ENCODE measurements around the gene RP2. TPM values are rescaled to one million over a fixed set of nuclear protein-coding genes. Genes with fewer than 3 reads are reported as not detected.
A peak's percentile ranks its signal among the peaks of the same experiment; 100 is the strongest.

RP2 gene
- total and polyA plus RNA-seq, 2 experiments from 2014 or later: 13.5 to 23.5 TPM

DNA sequence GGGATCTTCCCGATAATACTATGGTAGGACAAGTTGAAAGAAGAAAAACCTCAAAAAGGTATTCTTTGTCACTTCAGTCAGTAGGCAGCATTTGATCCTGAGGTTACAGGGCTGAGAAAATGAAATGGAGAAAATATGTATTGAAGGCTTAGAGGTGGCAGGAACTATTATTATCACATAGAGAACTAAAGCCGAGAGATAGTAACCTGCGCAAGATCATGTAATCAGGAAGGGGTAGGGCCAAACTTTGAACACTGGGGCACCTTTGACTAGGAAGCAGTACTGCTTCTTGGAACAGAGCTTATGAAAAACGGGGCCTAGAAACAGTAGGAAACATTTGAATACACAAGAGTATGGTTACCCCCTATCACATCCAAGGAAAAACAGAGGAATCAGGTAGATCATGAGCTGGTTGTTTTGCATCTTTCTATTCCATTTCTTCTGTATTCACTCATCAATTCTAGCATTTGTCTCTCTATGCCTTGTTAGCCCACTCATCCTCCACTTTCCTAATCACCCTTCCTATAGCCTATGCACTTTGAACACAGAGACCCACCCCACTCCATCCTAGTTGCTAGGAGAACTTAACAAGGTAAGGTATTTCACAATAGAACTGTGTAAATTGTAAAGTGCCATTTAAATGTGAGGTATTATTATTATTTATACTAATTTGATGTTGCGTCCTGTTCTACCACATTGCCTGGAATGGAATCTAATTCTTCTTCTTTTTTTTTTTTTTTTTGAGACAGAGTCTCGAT is 43.3 kb upstream of the RP2 start:
- Histone ChIP-seq H3K9ac (no peak overlapping the region), H3F3A (ENCODE audit: insufficient read depth) (peaks cover 36% of the 10 kb centered on the region), H3K9me2 (ENCODE audit: insufficient read depth) (no peaks in the 10 kb centered on the region), H3K27me3 (replicated peaks; ENCODE audit: insufficient read depth) (no peaks in the 10 kb centered on the region), H3K4me3 (no peak overlapping the region), H3K4me1 (ENCODE audit: insufficient read depth) (peaks cover 33% of the 10 kb centered on the region), H3K36me3 (ENCODE audit: low read depth) (no peaks in the 10 kb centered on the region), H3K27ac (peak overlapping the region; percentile 68; the same call in 1 of the 2 replicates), H4K20me1 (ENCODE audit: insufficient read depth) (no peaks in the 10 kb centered on the region), H3K4me2 (ENCODE audit: unreplicated experiment) (no peak overlapping the region), H3K79me2 (ENCODE audit: insufficient read depth) (no peaks in the 10 kb centered on the region), H3K9me3 (ENCODE audit: low read depth) (no peaks in the 10 kb centered on the region), H2AFZ (no peak overlapping the region)
- no peak for DNase-seq
- no peak for TF ChIP-seq EZH2 (IDR thresholded peaks at IDR 0.05; ENCODE audit: insufficient read depth, poor library complexity, severe bottlenecking)
- no peak for TF ChIP-seq EZH2phosphoT487 (IDR thresholded peaks at IDR 0.05; ENCODE audit: insufficient read depth, low read depth)
- 98% methylated on average over 5 to 6 of the region's 6 CpGs for WGBS, 2 experiments (ENCODE audit: low coverage in 1 of 2, low lambda C conversion rate in 2 of 2, missing lambda C conversion rate in 2 of 2)
- in situ Hi-C loops (cut with MboI): loop anchor here (25.0 kb wide), 1 partner anchor 231 kb away; the partner anchor contains the start of gene CHST7

DNA sequence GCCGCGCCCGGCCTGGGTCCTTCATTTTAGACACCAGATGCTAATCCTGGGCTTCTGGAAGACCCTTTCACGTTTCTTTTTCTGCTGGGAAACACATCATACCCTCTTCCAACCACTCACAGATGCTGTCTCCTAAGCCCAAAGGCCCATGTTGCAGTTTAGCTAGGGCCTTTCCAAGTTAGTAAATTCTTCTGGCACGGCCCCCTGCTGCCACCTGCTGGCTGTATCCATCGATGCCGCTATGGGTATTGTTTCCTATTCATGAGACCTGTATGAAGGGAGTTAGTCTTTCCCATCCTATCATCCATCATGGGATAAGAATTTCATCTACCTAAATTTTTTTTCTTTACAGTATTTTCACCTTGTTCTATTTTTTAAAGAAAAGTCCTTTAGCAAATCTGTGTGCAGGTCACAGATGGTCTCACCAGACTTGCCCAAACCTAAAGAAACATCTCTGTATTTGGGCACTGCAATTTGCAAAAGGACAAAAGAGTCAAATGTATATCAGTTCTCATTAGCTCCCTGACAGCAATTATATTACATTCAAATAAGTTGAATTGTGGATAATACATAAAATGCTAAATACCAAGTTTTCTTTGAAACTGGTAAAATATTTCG is 40.2 kb upstream of the RP2 start:
- DNase-seq: peak; percentile 72
- H3K4me2 ChIP-seq (ENCODE audit: unreplicated experiment): no peak overlapping the region
- H3K27me3 ChIP-seq (replicated peaks; ENCODE audit: insufficient read depth): no peaks in the 10 kb centered on the region
- H3K9ac ChIP-seq: no peak overlapping the region
- H3K79me2 ChIP-seq (ENCODE audit: insufficient read depth): no peaks in the 10 kb centered on the region
- H3K9me3 ChIP-seq (ENCODE audit: low read depth): no peaks in the 10 kb centered on the region
- H3K36me3 ChIP-seq (ENCODE audit: low read depth): no peaks in the 10 kb centered on the region
- no peak overlapping the region for H3K4me3 ChIP-seq
- WGBS, 2 experiments (ENCODE audit: low coverage in 1 of 2, low lambda C conversion rate in 2 of 2, missing lambda C conversion rate in 2 of 2): 43 to 50% methylated on average over 7 to 8 of the region's 8 CpGs
- H3K27ac ChIP-seq: no peak overlapping the region
- peaks cover 15% of the 10 kb centered on the region for H3F3A ChIP-seq (ENCODE audit: insufficient read depth)
- H2AFZ ChIP-seq: no peak overlapping the region
- H3K9me2 ChIP-seq (ENCODE audit: insufficient read depth): no peaks in the 10 kb centered on the region
- in situ Hi-C loops (cut with MboI): loop anchor here (25.0 kb wide), 1 partner anchor 234 kb away; the partner anchor contains the start of gene CHST7
- H4K20me1 ChIP-seq (ENCODE audit: insufficient read depth): no peaks in the 10 kb centered on the region
- no peak for TF ChIP-seq EZH2 (IDR thresholded peaks at IDR 0.05; ENCODE audit: insufficient read depth, poor library complexity, severe bottlenecking)
- TF ChIP-seq EZH2phosphoT487 (IDR thresholded peaks at IDR 0.05; ENCODE audit: insufficient read depth, low read depth): no peak
- H3K4me1 ChIP-seq (ENCODE audit: insufficient read depth): peaks cover 15% of the 10 kb centered on the region

DNA sequence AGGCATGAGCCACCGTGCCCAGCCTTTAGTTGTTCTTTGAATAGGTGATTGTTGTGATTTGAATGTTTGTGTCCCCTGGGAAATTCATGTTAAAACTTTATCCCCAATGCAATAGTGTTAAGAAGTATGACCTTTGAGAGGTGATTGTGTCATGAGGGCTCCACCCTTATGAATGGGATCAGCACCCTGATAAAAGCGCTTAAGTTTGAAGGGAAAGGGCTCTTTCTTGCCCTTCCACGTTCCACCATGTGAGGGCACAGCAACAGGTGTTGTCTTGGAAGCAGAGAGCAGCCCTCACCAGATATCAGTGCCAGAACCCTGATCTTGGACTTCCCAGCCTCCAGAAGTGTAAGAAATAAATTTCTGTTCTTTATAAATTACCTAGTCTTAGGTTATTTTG is 33.7 kb upstream of the RP2 start:
- no peaks in the 10 kb centered on the region for H3K27me3 ChIP-seq (replicated peaks; ENCODE audit: insufficient read depth)
- in situ Hi-C loops (cut with MboI): no loop called here
- no peaks in the 10 kb centered on the region for H3K4me1 ChIP-seq (ENCODE audit: insufficient read depth)
- no peak overlapping the region for H2AFZ ChIP-seq
- H3K4me3 ChIP-seq: no peak overlapping the region
- DNase-seq: peak; percentile 17
- no peak for TF ChIP-seq EZH2 (IDR thresholded peaks at IDR 0.05; ENCODE audit: insufficient read depth, poor library complexity, severe bottlenecking)
- TF ChIP-seq EZH2phosphoT487 (IDR thresholded peaks at IDR 0.05; ENCODE audit: insufficient read depth, low read depth): no peak
- H3K4me2 ChIP-seq (ENCODE audit: unreplicated experiment): no peak overlapping the region
- H3K36me3 ChIP-seq (ENCODE audit: low read depth): no peaks in the 10 kb centered on the region
- no peaks in the 10 kb centered on the region for H3K79me2 ChIP-seq (ENCODE audit: insufficient read depth)
- 58 to 63% methylated on average over 3 of the region's 3 CpGs for WGBS, 2 experiments (ENCODE audit: low coverage in 1 of 2, low lambda C conversion rate in 2 of 2, missing lambda C conversion rate in 2 of 2)
- no peak overlapping the region for H3K27ac ChIP-seq
- H3K9ac ChIP-seq: no peak overlapping the region
- no peaks in the 10 kb centered on the region for H3K9me3 ChIP-seq (ENCODE audit: low read depth)
- no peaks in the 10 kb centered on the region for H3F3A ChIP-seq (ENCODE audit: insufficient read depth)
- H4K20me1 ChIP-seq (ENCODE audit: insufficient read depth): no peaks in the 10 kb centered on the region
- H3K9me2 ChIP-seq (ENCODE audit: insufficient read depth): no peaks in the 10 kb centered on the region

DNA sequence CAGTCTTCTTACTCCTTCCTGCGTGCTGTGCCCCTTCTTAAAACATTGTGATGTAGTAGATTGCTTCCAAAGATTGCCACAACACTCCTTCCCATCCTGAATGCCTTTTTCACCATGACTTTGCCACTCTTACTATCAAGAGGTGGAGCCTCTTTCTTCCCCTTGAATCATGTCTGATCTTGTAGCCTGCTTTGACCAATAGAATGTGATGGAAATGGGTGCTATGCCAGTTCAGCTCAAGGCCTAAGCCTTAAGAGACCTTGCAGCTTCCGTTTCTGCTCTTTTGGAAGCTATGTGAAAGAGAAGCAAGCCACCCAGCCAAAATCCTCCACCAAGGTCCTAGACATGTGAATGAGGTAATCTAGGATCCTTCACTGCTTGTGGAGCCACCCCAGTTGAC is 31.6 kb upstream of the RP2 start:
- no peak overlapping the region for H3K4me3 ChIP-seq
- no peak overlapping the region for H3K4me2 ChIP-seq (ENCODE audit: unreplicated experiment)
- in situ Hi-C loops (cut with MboI): no loop called here
- no peaks in the 10 kb centered on the region for H3K79me2 ChIP-seq (ENCODE audit: insufficient read depth)
- no peak overlapping the region for H2AFZ ChIP-seq
- no peak overlapping the region for H3K27ac ChIP-seq
- no peaks in the 10 kb centered on the region for H3F3A ChIP-seq (ENCODE audit: insufficient read depth)
- H3K27me3 ChIP-seq (replicated peaks; ENCODE audit: insufficient read depth): no peaks in the 10 kb centered on the region
- no peaks in the 10 kb centered on the region for H4K20me1 ChIP-seq (ENCODE audit: insufficient read depth)
- TF ChIP-seq EZH2phosphoT487 (IDR thresholded peaks at IDR 0.05; ENCODE audit: insufficient read depth, low read depth) (no peak), EZH2 (IDR thresholded peaks at IDR 0.05; ENCODE audit: insufficient read depth, poor library complexity, severe bottlenecking) (no peak)
- H3K9me3 ChIP-seq (ENCODE audit: low read depth): no peaks in the 10 kb centered on the region
- no peaks in the 10 kb centered on the region for H3K36me3 ChIP-seq (ENCODE audit: low read depth)
- H3K9ac ChIP-seq: no peak overlapping the region
- 80 to 92% methylated on average over 1 to 2 of the region's 2 CpGs for WGBS, 2 experiments (ENCODE audit: low coverage in 1 of 2, low lambda C conversion rate in 2 of 2, missing lambda C conversion rate in 2 of 2)
- H3K9me2 ChIP-seq (ENCODE audit: insufficient read depth): no peaks in the 10 kb centered on the region
- no peaks in the 10 kb centered on the region for H3K4me1 ChIP-seq (ENCODE audit: insufficient read depth)
- no peak for DNase-seq

Data from GM23248 (cell line).